GM18873 (cell line): ENCODE data around the gene RFX1.
"Not testable (repeated sequence)": the region's sequence is repeated elsewhere in the genome, so short reads cannot be mapped to it uniquely, and the experiment has no call there.

Experiments
- ATAC-seq: cut with Tn5 transposase; IDR thresholded peaks from one replicate; pipeline ENCODE4 v1.9.1; 2021; ENCODE audit warnings: mild to moderate bottlenecking, moderate library complexity, moderate number of reproducible peaks; ENCODE audit not compliant: unreplicated experiment, low FRiP score

RFX1 gene

GRCh38 chr19:14006085-14006765, at the start of gene RFX1:
RFX1 (minus strand) TSS chr19:14006320; CDS start chr19:13993843, 12,477 bp downstream.
- ATAC-seq = peak; percentile 82

- no peak for ATAC-seq
These were observed 49.3 kb upstream of the RFX1 start for GRCh38 chr19:14055396-14055795.

- no peak for ATAC-seq
These were observed 48.6 kb upstream of the RFX1 start for GRCh38 chr19:14054721-14055120.

GRCh38 chr19:14054099-14054498, 48.0 kb upstream of the RFX1 start:
- no peak for ATAC-seq

- ATAC-seq = no peak
These were observed 47.4 kb upstream of the RFX1 start for GRCh38 chr19:14053500-14053899.

- no peak for ATAC-seq
These were observed 46.9 kb upstream of the RFX1 start for GRCh38 chr19:14053032-14053431.

GRCh38 chr19:14052470-14052869, 46.4 kb upstream of the RFX1 start:
- no peak for ATAC-seq

- no peak for ATAC-seq
These were observed 45.9 kb upstream of the RFX1 start for GRCh38 chr19:14051980-14052379.

- not testable (repeated sequence) for ATAC-seq
These were observed 44.8 kb upstream of the RFX1 start for GRCh38 chr19:14050961-14051360.

- ATAC-seq = no peak
These were observed 44.4 kb upstream of the RFX1 start for GRCh38 chr19:14050512-14050911.

GRCh38 chr19:14048443-14049153, 42.5 kb upstream of the RFX1 start:
- no peak for ATAC-seq

GRCh38 chr19:14047866-14048265, 41.7 kb upstream of the RFX1 start:
- not testable (repeated sequence) for ATAC-seq

- not testable (repeated sequence) for ATAC-seq
These were observed 36.8 kb upstream of the RFX1 start for GRCh38 chr19:14042659-14043608.

- no peak for ATAC-seq
These were observed 33.1 kb upstream of the RFX1 start for GRCh38 chr19:14039181-14039580.

GRCh38 chr19:14035706-14036105, 29.6 kb upstream of the RFX1 start:
- ATAC-seq = no peak

- ATAC-seq = not testable (repeated sequence)
These were observed 29.0 kb upstream of the RFX1 start for GRCh38 chr19:14035159-14035558.

- no peak for ATAC-seq
These were observed 27.8 kb upstream of the RFX1 start for GRCh38 chr19:14033946-14034345.

- ATAC-seq = no peak
These were observed 25.8 kb upstream of the RFX1 start, which contains the start of gene IL27RA for GRCh38 chr19:14031719-14032480. IL27RA (plus strand) TSS chr19:14031762; CDS start chr19:14031873, 111 bp downstream.

GRCh38 chr19:14030997-14031718, 25.0 kb upstream of the RFX1 start:
- no peak for ATAC-seq
